Stimulated activated CD8-positive, alpha-beta memory T cell treated with anti-CD3 and anti-CD28 coated beads, Interleukin-4, amount 100 ng/mL, for 4 hours (primary cell): ENCODE results near the gene EFHD1.
"Not testable (repeated sequence)": the region's sequence is repeated elsewhere in the genome, so short reads cannot be mapped to it uniquely, and the experiment has no call there.

Experiments used
- DNase-seq, 2 donors: peaks; one replicate each; pipeline ENCODE4 v3.0.0-alpha.2; 2020; ENCODE audit warnings: low read depth in 2 of 2, low spot score in 1 of 2

The EFHD1 gene

GRCh38 chr2:232615339-232615738, 18.1 kb upstream of the EFHD1 start:
- DNase-seq, result no peak

GRCh38 chr2:232621186-232621585, 12.2 kb upstream of the EFHD1 start:
- DNase-seq, result no peak

GRCh38 chr2:232622563-232622962, 10.8 kb upstream of the EFHD1 start:
- DNase-seq, result no peak

GRCh38 chr2:232623768-232624765, 9.3 kb upstream of the EFHD1 start:
- no peak for DNase-seq

GRCh38 chr2:232626584-232626983, 6.8 kb upstream of the EFHD1 start:
- DNase-seq, result no peak

- DNase-seq, result no peak
These were observed 4.8 kb upstream of the EFHD1 start for GRCh38 chr2:232628466-232629128.

GRCh38 chr2:232629129-232629475, 4.3 kb upstream of the EFHD1 start:
- DNase-seq, result no peak

- DNase-seq, result no peak
These were observed 1.0 kb upstream of the EFHD1 start for GRCh38 chr2:232632229-232632903.

- DNase-seq, result no peak
These were observed 446 bp upstream of the EFHD1 start for GRCh38 chr2:232632904-232633412.

GRCh38 chr2:232634206-232635150, 1.1 kb downstream of the EFHD1 start:
- no peak for DNase-seq

- not testable (repeated sequence) for DNase-seq
These were observed 2.0 kb downstream of the EFHD1 start for GRCh38 chr2:232635376-232635775.

- DNase-seq, result no peak
These were observed 2.4 kb downstream of the EFHD1 start for GRCh38 chr2:232635820-232636219.

GRCh38 chr2:232636788-232637420, 3.5 kb downstream of the EFHD1 start:
- DNase-seq, result no peak

- DNase-seq, result no peak
These were observed 4.6 kb downstream of the EFHD1 start for GRCh38 chr2:232637866-232638583.

- DNase-seq, result no peak
These were observed 7.9 kb downstream of the EFHD1 start for GRCh38 chr2:232641153-232641848.

- DNase-seq, result no peak
These were observed 9.7 kb downstream of the EFHD1 start for GRCh38 chr2:232643147-232643425.

- no peak for DNase-seq
These were observed 10.5 kb downstream of the EFHD1 start for GRCh38 chr2:232643813-232644347.

GRCh38 chr2:232645061-232645460, 11.7 kb downstream of the EFHD1 start:
- DNase-seq, result no peak

- DNase-seq, result no peak
These were observed 13.3 kb downstream of the EFHD1 start for GRCh38 chr2:232646726-232647125.
